Measurements from ENCODE around the gene GLDC.
"Not testable (repeated sequence)": the region's sequence is repeated elsewhere in the genome, so short reads cannot be mapped to it uniquely, and the experiment has no call there.

GLDC gene

DNA sequence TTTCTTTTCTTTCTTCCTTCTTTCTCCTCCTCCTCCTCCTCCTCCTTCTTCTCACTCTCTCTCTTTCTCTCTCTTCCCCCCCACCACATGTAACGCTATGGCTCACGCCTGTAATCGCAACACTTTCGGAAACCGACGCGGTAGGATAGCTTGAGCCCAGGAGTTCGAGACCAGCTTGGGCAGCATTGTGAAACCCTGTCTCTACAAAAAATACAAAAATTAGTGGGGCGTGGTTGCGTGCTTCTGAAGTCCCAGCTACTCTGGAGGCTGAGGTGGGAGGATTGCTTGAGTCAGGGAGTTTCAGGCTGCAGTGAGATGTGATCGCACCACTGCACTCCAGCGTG lies 736 bp upstream of the GLDC start:
- H3K4me3 ChIP-seq (ENCODE audit: low read length), result peak overlapping the region; percentile 81
- peak; percentile 71 for DNase-seq
- peak overlapping the region; percentile 74 for H3K9ac ChIP-seq (ENCODE audit: low read length)
- H3K79me2 ChIP-seq (ENCODE audit: low read length), result peaks cover 59% of the 10 kb centered on the region
- no peaks in the 10 kb centered on the region for H3K9me3 ChIP-seq (replicated peaks; ENCODE audit: insufficient read depth, low read length)
- H3K9me2 ChIP-seq (replicated peaks; ENCODE audit: insufficient read depth, low read length), result no peaks in the 10 kb centered on the region
- no peaks in the 10 kb centered on the region for H3K36me3 ChIP-seq (replicated peaks; ENCODE audit: insufficient read depth, low read length)
- TF ChIP-seq EZH2phosphoT487 (IDR thresholded peaks at IDR 0.05; ENCODE audit: low read length) (no peak), EZH2 (optimal IDR thresholded peaks at IDR 0.05; ENCODE audit: low read depth, low read length) (no peak)
- TF ChIP-seq, protein P1, sequence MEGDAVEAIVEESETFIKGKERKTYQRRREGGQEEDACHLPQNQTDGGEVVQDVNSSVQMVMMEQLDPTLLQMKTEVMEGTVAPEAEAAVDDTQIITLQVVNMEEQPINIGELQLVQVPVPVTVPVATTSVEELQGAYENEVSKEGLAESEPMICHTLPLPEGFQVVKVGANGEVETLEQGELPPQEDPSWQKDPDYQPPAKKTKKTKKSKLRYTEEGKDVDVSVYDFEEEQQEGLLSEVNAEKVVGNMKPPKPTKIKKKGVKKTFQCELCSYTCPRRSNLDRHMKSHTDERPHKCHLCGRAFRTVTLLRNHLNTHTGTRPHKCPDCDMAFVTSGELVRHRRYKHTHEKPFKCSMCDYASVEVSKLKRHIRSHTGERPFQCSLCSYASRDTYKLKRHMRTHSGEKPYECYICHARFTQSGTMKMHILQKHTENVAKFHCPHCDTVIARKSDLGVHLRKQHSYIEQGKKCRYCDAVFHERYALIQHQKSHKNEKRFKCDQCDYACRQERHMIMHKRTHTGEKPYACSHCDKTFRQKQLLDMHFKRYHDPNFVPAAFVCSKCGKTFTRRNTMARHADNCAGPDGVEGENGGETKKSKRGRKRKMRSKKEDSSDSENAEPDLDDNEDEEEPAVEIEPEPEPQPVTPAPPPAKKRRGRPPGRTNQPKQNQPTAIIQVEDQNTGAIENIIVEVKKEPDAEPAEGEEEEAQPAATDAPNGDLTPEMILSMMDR (IDR thresholded peaks at IDR 0.05; ENCODE audit: low read length), result no peak
- H3K27ac ChIP-seq (ENCODE audit: low read length), result peak overlapping the region; percentile 52; the same call in 1 of the 2 replicates
- H2AFZ ChIP-seq (ENCODE audit: low read length), result peak overlapping the region; percentile 65; the same call in 1 of the 2 replicates
- H3K4me2 ChIP-seq (ENCODE audit: low read depth, low read length), result peak overlapping the region; percentile 52
- no peaks in the 10 kb centered on the region for H4K20me1 ChIP-seq (ENCODE audit: insufficient read depth, low read length)
- H3F3A ChIP-seq (ENCODE audit: insufficient read depth, low read length), result peaks cover 7% of the 10 kb centered on the region; the same call in 1 of the 2 replicates
- no peaks in the 10 kb centered on the region for H3K27me3 ChIP-seq (replicated peaks; ENCODE audit: insufficient read depth, low read length)
- H3K4me1 ChIP-seq (ENCODE audit: low read length), result peaks cover 14% of the 10 kb centered on the region

DNA sequence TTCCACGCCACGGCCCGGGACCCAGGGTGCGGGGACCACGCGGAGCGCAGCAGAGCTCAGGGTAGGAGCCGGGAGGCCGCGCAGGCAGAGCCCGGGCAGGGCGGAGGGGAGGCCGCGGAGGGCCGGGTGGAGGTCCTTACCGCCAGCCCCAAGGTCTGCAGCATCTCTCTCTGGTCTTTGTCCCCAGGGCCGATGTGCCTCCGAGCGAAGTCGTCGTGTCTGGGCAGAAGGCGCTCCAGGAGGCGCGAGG lies 499 bp downstream of the GLDC start:
- H3K9me3 ChIP-seq (replicated peaks; ENCODE audit: insufficient read depth, low read length); H4K20me1 ChIP-seq (ENCODE audit: insufficient read depth, low read length); H3K27me3 ChIP-seq (replicated peaks; ENCODE audit: insufficient read depth, low read length); H3K36me3 ChIP-seq (replicated peaks; ENCODE audit: insufficient read depth, low read length); H3K9me2 ChIP-seq (replicated peaks; ENCODE audit: insufficient read depth, low read length): not testable (repeated sequence)
- H3F3A ChIP-seq (ENCODE audit: insufficient read depth, low read length), result peaks cover 13% of the 10 kb centered on the region
- DNase-seq, result peak; percentile 27
- peak overlapping the region; percentile 74 for H3K9ac ChIP-seq (ENCODE audit: low read length)
- H3K4me2 ChIP-seq (ENCODE audit: low read depth, low read length), result peak overlapping the region; percentile 92
- peak overlapping the region; percentile 16; the same call in 1 of the 2 replicates for H3K27ac ChIP-seq (ENCODE audit: low read length)
- peaks cover 71% of the 10 kb centered on the region for H3K79me2 ChIP-seq (ENCODE audit: low read length)
- H3K4me3 ChIP-seq (ENCODE audit: low read length), result peak overlapping the region; percentile 81
- H3K4me1 ChIP-seq (ENCODE audit: low read length), result peaks cover 26% of the 10 kb centered on the region
- peak overlapping the region; percentile 30; the same call in 1 of the 2 replicates for H2AFZ ChIP-seq (ENCODE audit: low read length)

DNA sequence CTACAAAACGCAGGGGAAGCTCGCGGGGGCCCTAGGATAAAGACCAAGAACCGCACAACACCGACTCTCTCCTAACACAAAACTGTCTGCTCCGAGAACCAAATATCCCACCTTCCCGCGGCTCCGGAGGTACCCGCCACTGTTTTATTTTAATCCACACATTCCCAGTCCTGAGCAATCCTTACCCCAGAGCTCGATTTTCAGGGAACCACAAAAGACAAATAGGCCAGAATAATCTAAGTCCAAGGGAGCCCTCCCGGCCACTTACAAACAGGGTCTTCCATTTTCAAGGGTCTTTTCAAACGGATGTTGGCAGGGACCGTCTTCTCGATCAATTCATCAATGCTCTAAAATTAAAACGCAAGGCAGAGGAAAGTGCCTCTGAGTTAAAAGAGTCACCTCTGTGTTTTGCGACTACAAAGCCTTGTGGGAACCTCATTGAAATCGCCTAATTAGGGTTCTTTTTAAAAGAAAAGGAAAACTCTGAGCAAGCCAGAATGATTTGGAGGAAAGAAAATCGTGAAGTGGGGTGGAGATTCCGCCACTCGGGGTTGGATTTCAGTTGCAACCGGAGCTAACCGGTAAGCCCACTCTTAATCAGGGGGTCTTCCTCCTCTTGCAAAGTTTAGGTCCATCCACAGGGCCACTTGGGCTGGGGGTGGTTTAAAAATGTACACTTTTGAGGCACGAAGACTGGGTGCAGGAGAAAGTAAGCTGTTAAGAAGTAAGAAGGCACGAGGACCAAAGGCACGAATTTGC lies 1.0 kb downstream of the GLDC start:
- Histone ChIP-seq H3K9ac (ENCODE audit: low read length) (peak overlapping the region; percentile 74), H3K9me3 (replicated peaks; ENCODE audit: insufficient read depth, low read length) (no peaks in the 10 kb centered on the region), H3K4me3 (ENCODE audit: low read length) (peak overlapping the region; percentile 81), H3K36me3 (replicated peaks; ENCODE audit: insufficient read depth, low read length) (no peaks in the 10 kb centered on the region), H3K4me1 (ENCODE audit: low read length) (peaks cover 30% of the 10 kb centered on the region), H2AFZ (ENCODE audit: low read length) (peak overlapping the region; percentile 30; the same call in 1 of the 2 replicates), H3K27ac (ENCODE audit: low read length) (peak overlapping the region; percentile 16; the same call in 1 of the 2 replicates), H3K27me3 (replicated peaks; ENCODE audit: insufficient read depth, low read length) (no peaks in the 10 kb centered on the region), H3K79me2 (ENCODE audit: low read length) (peaks cover 75% of the 10 kb centered on the region), H3K9me2 (replicated peaks; ENCODE audit: insufficient read depth, low read length) (no peaks in the 10 kb centered on the region), H4K20me1 (ENCODE audit: insufficient read depth, low read length) (no peaks in the 10 kb centered on the region), H3F3A (ENCODE audit: insufficient read depth, low read length) (peaks cover 18% of the 10 kb centered on the region), H3K4me2 (ENCODE audit: low read depth, low read length) (peak overlapping the region; percentile 92)
- peak; percentile 38 for DNase-seq
- TF ChIP-seq EZH2 (optimal IDR thresholded peaks at IDR 0.05; ENCODE audit: low read depth, low read length), result no peak

DNA sequence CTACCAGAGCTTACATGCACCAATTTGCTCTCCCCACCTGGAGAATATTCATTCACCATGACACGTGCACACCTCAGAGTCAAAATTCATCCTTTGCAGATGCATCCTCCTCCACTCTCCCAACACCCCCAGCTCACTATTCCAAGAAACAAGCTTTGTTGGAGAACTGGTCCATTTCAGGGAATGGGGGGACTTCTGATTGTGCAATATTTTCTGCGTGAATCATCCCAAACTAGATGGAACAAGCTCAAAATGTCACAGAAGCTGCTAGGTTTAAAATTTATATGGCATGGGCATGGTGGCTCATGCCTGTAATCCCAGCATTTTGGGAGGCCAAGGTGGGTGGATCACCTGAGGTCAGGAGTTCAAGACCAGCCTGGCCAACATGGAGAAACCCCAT lies 3.6 kb downstream of the GLDC start:
- Histone ChIP-seq H3K27me3 (replicated peaks; ENCODE audit: insufficient read depth, low read length) (no peaks in the 10 kb centered on the region), H4K20me1 (ENCODE audit: insufficient read depth, low read length) (no peaks in the 10 kb centered on the region), H3K4me1 (ENCODE audit: low read length) (peaks cover 41% of the 10 kb centered on the region), H2AFZ (ENCODE audit: low read length) (no peak overlapping the region), H3K4me2 (ENCODE audit: low read depth, low read length) (no peak overlapping the region), H3K9me3 (replicated peaks; ENCODE audit: insufficient read depth, low read length) (no peaks in the 10 kb centered on the region), H3K27ac (ENCODE audit: low read length) (no peak overlapping the region), H3K9me2 (replicated peaks; ENCODE audit: insufficient read depth, low read length) (no peaks in the 10 kb centered on the region), H3K4me3 (ENCODE audit: low read length) (no peak overlapping the region), H3K79me2 (ENCODE audit: low read length) (peaks cover 87% of the 10 kb centered on the region), H3K9ac (ENCODE audit: low read length) (no peak overlapping the region), H3F3A (ENCODE audit: insufficient read depth, low read length) (peaks cover 18% of the 10 kb centered on the region), H3K36me3 (replicated peaks; ENCODE audit: insufficient read depth, low read length) (no peaks in the 10 kb centered on the region)
- TF ChIP-seq EZH2phosphoT487 (IDR thresholded peaks at IDR 0.05; ENCODE audit: low read length) (no peak), EZH2 (optimal IDR thresholded peaks at IDR 0.05; ENCODE audit: low read depth, low read length) (no peak)
- TF ChIP-seq, protein P1 (IDR thresholded peaks at IDR 0.05; ENCODE audit: low read length), result no peak
- no peak for DNase-seq

Data from MM.1S (cell line).